HEK293T (cell line): ENCODE results near the gene TRIM61.

Experiments
- FOXA1 ChIP-seq: fragments of 450-650 bp; IDR thresholded peaks from 2 replicates; pipeline ENCODE4 v1.6.1; 2016; ENCODE audit warnings: mild to moderate bottlenecking
- LEF1 ChIP-seq: fragments of 450-650 bp; IDR thresholded peaks from 2 replicates; pipeline ENCODE4 v1.6.1; 2017; ENCODE audit warnings: mild to moderate bottlenecking, borderline replicate concordance
- SUZ12 ChIP-seq: fragments of 450-650 bp; IDR thresholded peaks from 2 replicates; pipeline ENCODE4 v1.6.1; 2016; ENCODE audit warnings: mild to moderate bottlenecking
- TARDBP ChIP-seq: fragments of 450-650 bp; IDR thresholded peaks from 2 replicates; pipeline ENCODE4 v1.6.1; 2016

DNA sequence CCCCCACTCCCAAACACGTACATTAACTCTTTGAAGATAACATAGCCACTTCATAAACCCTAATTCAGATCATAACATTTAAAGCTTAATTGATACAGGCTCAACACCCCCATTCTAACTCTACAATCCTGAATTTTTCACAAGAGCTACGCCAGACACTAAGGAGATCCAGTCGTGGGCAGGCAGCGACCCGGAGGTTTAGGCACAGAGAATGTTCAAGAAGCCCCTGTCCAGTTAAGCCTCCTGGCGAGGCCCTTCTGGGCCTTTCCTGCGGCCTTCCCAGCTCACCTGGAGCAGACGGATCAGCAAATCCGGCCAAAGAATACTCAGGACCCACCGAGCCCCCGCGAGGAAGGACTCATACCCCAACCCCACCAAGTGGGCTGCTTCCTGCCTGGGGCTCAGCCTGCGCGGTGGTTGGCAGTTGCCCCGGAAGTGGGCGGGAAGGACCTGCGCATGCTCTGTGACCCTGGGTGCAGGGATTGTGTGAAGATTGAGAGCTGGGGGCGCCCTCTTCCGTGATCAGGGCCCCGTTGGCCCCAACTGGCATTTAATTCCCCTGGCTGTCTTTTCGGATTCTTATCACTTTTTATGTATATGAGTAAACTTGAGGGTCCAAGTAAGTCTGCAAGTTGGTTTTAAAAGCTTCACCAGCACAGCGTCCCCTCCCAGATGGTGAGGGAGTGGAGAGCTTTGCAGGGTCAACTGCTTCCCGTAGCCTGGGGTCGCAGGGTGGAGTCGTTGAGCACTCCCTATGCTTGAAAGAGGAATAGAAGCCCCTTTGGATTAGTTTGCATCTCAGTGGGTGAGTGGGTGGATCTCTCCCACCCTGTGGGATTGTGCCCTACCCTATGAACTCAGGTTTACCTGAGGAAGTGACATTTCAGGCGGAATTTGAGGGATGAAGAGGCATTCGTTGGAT is at the start of gene TRIM61:
- TF ChIP-seq FOXA1: no peak
- no peak for TF ChIP-seq TARDBP
- no peak for TF ChIP-seq LEF1
- no peak for TF ChIP-seq SUZ12
